ENCODE results near the gene SF3B4. TPM values are rescaled to one million over a fixed set of nuclear protein-coding genes. Genes with fewer than 3 reads are reported as not detected.

Gene SF3B4
- total RNA-seq, 1 experiment from 2014 or later, result 103 TPM

DNA sequence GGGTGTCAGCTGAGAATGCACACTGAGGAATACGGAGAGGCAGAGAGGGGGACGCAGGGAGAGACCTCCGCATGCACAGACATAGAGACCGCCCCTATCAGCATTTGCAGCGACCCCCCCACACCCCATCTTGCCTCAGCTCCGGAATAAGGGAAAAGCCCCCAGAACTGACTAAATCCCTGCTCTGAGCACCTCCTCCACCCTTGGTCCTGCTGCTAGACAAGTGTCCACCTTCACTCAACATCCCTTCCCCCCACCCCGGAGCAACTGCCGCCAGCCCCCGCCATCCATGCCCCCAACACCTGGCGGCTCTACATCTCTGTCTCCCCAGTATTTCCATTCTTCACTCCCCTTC, 10.7 kb downstream of the SF3B4 start:
- peaks cover 13% of the 10 kb centered on the region for H3K4me1 Mint-ChIP-seq (ENCODE audit: low read depth, unreplicated experiment)
- ChIA-PET CTCF (no interaction called here), POLR2A (no interaction called here)
- H3K9me3 ChIP-seq, result no peaks in the 10 kb centered on the region
- DNase-seq, result no peak
- no peaks in the 10 kb centered on the region for H3K27me3 Mint-ChIP-seq (ENCODE audit: insufficient read depth, unreplicated experiment)
- no peak overlapping the region for H3K4me3 ChIP-seq (ENCODE audit: low read depth, low read length)
- no peaks in the 10 kb centered on the region for H3K9me3 Mint-ChIP-seq (ENCODE audit: unreplicated experiment)
- no TSS peak for BruUV-seq (replicated peaks)
- H3K27ac Mint-ChIP-seq (ENCODE audit: unreplicated experiment), result no peak overlapping the region
- peaks cover 18% of the 10 kb centered on the region for H3K36me3 Mint-ChIP-seq (ENCODE audit: insufficient read depth, unreplicated experiment)
- intact Hi-C loops (cut with micrococcal nuclease; ENCODE audit: unreplicated experiment), result no loop called here
- H3K4me1 ChIP-seq, result no peaks in the 10 kb centered on the region; the same call in 1 of the 2 replicates
- no peaks in the 10 kb centered on the region for H3K36me3 ChIP-seq (ENCODE audit: control insufficient read depth, insufficient read depth, low read length)
- TF ChIP-seq, protein P1, sequence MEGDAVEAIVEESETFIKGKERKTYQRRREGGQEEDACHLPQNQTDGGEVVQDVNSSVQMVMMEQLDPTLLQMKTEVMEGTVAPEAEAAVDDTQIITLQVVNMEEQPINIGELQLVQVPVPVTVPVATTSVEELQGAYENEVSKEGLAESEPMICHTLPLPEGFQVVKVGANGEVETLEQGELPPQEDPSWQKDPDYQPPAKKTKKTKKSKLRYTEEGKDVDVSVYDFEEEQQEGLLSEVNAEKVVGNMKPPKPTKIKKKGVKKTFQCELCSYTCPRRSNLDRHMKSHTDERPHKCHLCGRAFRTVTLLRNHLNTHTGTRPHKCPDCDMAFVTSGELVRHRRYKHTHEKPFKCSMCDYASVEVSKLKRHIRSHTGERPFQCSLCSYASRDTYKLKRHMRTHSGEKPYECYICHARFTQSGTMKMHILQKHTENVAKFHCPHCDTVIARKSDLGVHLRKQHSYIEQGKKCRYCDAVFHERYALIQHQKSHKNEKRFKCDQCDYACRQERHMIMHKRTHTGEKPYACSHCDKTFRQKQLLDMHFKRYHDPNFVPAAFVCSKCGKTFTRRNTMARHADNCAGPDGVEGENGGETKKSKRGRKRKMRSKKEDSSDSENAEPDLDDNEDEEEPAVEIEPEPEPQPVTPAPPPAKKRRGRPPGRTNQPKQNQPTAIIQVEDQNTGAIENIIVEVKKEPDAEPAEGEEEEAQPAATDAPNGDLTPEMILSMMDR (IDR thresholded peaks at IDR 0.05; ENCODE audit: insufficient read depth in 1 of 2, low read depth in 1 of 2, low read length in 1 of 2, severe bottlenecking in 1 of 2, unreplicated experiment in 1 of 2), result no peak
- peak overlapping the region; percentile 63 for H3K4me3 Mint-ChIP-seq (ENCODE audit: unreplicated experiment)
- H3K27me3 ChIP-seq (replicated peaks; ENCODE audit: control insufficient read depth, insufficient read depth, low read length), result no peaks in the 10 kb centered on the region

DNA sequence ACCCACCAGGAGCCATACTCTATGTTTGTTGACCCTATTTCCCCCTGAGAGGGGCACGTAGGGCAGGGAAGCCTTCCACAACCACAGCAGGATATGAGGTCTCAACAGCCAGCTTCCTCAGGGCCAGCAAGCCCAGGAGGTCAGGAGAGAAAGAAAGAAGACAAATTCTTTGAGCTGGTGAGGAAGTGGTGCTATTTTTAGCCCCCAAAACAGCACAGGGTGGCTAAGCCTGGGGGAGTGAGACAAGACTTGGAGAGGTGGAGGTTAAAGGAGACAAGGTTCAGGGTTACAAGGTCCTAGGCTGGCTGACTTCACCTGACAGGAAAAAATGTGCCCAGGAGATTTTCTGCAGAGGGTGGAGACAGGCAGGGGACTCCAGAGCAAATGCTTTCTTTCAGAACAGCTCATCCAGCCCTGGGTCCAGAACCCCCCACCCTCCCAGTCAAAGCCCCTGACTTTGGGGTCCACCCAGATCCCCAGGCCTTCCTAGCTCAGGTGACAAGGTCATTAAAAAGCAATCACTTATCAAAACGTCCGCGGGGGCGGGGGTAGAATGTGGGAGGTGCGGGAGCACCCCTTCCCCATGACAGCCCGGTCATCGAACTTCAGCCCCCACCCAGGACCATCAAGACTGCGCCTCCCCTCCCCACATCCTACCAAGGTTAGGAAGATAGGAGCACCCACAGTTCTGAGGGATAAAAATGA, 11.3 kb downstream of the SF3B4 start:
- peaks cover 13% of the 10 kb centered on the region for H3K4me1 Mint-ChIP-seq (ENCODE audit: low read depth, unreplicated experiment)
- no peaks in the 10 kb centered on the region for H3K9me3 ChIP-seq
- no TSS peak for BruUV-seq (replicated peaks)
- POLR2A ChIA-PET, result no interaction called here
- no peaks in the 10 kb centered on the region for H3K27me3 Mint-ChIP-seq (ENCODE audit: insufficient read depth, unreplicated experiment)
- no peak for DNase-seq
- intact Hi-C loops (cut with micrococcal nuclease; ENCODE audit: unreplicated experiment), result no loop called here
- H3K27ac Mint-ChIP-seq (ENCODE audit: unreplicated experiment), result no peak overlapping the region
- no peaks in the 10 kb centered on the region for H3K36me3 ChIP-seq (ENCODE audit: control insufficient read depth, insufficient read depth, low read length)
- no peaks in the 10 kb centered on the region; the same call in 1 of the 2 replicates for H3K4me1 ChIP-seq
- H3K9me3 Mint-ChIP-seq (ENCODE audit: unreplicated experiment), result no peaks in the 10 kb centered on the region
- CTCF ChIA-PET, result no interaction called here
- peak overlapping the region; percentile 63 for H3K4me3 Mint-ChIP-seq (ENCODE audit: unreplicated experiment)
- peaks cover 13% of the 10 kb centered on the region for H3K36me3 Mint-ChIP-seq (ENCODE audit: insufficient read depth, unreplicated experiment)
- no peak overlapping the region for H3K4me3 ChIP-seq (ENCODE audit: low read depth, low read length)
- TF ChIP-seq, protein P1 (IDR thresholded peaks at IDR 0.05; ENCODE audit: insufficient read depth in 1 of 2, low read depth in 1 of 2, low read length in 1 of 2, severe bottlenecking in 1 of 2, unreplicated experiment in 1 of 2), result no peak
- no peaks in the 10 kb centered on the region for H3K27me3 ChIP-seq (replicated peaks; ENCODE audit: control insufficient read depth, insufficient read depth, low read length)

DNA sequence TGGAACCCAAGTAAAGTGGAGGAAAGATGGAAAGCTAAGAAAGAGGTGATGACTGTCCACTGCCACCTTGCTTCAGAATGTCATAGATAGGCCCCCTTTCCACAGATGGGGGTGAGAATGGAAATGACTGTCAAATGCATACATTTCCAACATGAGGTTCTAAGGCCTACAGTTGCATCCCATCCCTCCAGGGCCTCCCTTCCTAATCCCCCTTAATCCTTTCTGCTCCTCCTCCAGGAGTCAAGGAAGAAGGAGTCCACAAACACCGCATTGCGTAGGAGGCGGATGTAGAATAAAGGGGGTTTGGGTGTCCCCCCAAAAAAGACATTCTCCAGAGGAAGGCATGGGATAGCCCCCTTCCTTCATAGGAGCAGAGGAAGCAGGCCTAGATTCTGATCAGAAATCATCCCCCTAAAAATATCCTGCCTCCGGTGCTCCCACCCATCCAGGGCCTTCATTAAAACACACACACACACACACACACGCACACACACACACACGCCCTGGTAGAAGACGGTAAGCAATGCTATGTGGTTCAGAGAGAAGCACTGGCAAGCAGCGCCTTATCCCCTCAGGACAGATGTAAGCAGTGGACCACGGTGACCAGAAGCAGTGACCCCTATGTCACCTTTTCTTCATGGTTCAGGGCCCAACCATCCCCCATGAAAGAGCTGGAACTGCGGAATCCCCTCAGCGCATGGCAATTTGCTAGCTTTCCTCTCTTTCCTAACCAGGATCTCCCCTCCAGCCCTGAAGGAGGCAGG, 12.0 kb downstream of the SF3B4 start:
- intact Hi-C loops (cut with micrococcal nuclease; ENCODE audit: unreplicated experiment), result no loop called here
- ChIA-PET POLR2A (no interaction called here), CTCF (no interaction called here)
- Histone ChIP-seq H3K4me3 (ENCODE audit: low read depth, low read length) (no peak overlapping the region), H3K36me3 (ENCODE audit: control insufficient read depth, insufficient read depth, low read length) (no peaks in the 10 kb centered on the region), H3K27me3 (replicated peaks; ENCODE audit: control insufficient read depth, insufficient read depth, low read length) (no peaks in the 10 kb centered on the region), H3K4me1 (peaks cover 1% of the 10 kb centered on the region), H3K9me3 (no peaks in the 10 kb centered on the region)
- no peak overlapping the region for H3K4me3 Mint-ChIP-seq (ENCODE audit: unreplicated experiment)
- DNase-seq, result no peak
- H3K9me3 Mint-ChIP-seq (ENCODE audit: unreplicated experiment), result no peaks in the 10 kb centered on the region
- H3K4me1 Mint-ChIP-seq (ENCODE audit: low read depth, unreplicated experiment), result peaks cover 19% of the 10 kb centered on the region
- TF ChIP-seq, protein P1 (IDR thresholded peaks at IDR 0.05; ENCODE audit: insufficient read depth in 1 of 2, low read depth in 1 of 2, low read length in 1 of 2, severe bottlenecking in 1 of 2, unreplicated experiment in 1 of 2), result no peak
- BruUV-seq (replicated peaks), result no TSS peak
- peaks cover 8% of the 10 kb centered on the region for H3K36me3 Mint-ChIP-seq (ENCODE audit: insufficient read depth, unreplicated experiment)
- no peaks in the 10 kb centered on the region for H3K27me3 Mint-ChIP-seq (ENCODE audit: insufficient read depth, unreplicated experiment)
- H3K27ac Mint-ChIP-seq (ENCODE audit: unreplicated experiment), result no peak overlapping the region
